Uterus (tissue), 4 donors: ENCODE data around the gene TNRC6A. TPM values are rescaled to one million over a fixed set of nuclear protein-coding genes. Genes with fewer than 3 reads are reported as not detected.
A peak's percentile ranks its signal among the peaks of the same experiment; 100 is the strongest.

Source experiments
- DNase-seq, 2 donors: peaks; one replicate each; pipeline ENCODE4 v3.0.0-alpha.2; 2019 to 2020
- H3K27ac ChIP-seq, 2 donors: fragments of 200-600 bp; sonication (generic); 1 replicate in 1 of 2; 2 replicates in 1 of 2; pipeline ENCODE4 v1.5.1; 2016 to 2018
- H3K27me3 ChIP-seq, 2 donors: fragments of 200-600 bp; sonication (generic); one replicate each; pipeline ENCODE4 v1.5.1; 2018 to 2019; ENCODE audit warnings: control low read depth in 1 of 2
- H3K36me3 ChIP-seq, 2 donors: fragments of 200-600 bp; sonication (generic); one replicate each; pipeline ENCODE4 v1.5.1; 2019; ENCODE audit warnings: control low read depth in 1 of 2
- H3K4me1 ChIP-seq, 2 donors: fragments of 200-600 bp; sonication (generic); one replicate each; pipeline ENCODE4 v1.5.1; 2018 to 2019; ENCODE audit warnings: control low read depth in 1 of 2
- H3K4me3 ChIP-seq, 2 donors: fragments of 200-600 bp; sonication (generic); 1 replicate in 1 of 2; 2 replicates in 1 of 2; pipeline ENCODE4 v1.5.1; 2018 to 2019; ENCODE audit warnings: mild to moderate bottlenecking in 1 of 2
- H3K9me3 ChIP-seq, 2 donors: fragments of 200-600 bp; sonication (generic); one replicate each; pipeline ENCODE4 v1.5.1; 2019; ENCODE audit warnings: control low read depth in 1 of 2
- CTCF ChIP-seq, 4 experiments: fragments of 200-600 bp in 2 of 4; fragments of 450-650 bp in 2 of 4; sonication (generic) in 2 of 4; IDR thresholded peaks; one replicate each; pipeline ENCODE4 v1.5.1; 2016 to 2019; ENCODE audit warnings: antibody characterized with exemption in 4 of 4, mild to moderate bottlenecking in 2 of 4, moderate library complexity in 1 of 4
- POLR2A ChIP-seq, 2 donors: fragments of 450-650 bp; IDR thresholded peaks; one replicate each; pipeline ENCODE4 v1.6.1; 2016; ENCODE audit warnings: antibody characterized with exemption in 2 of 2, mild to moderate bottlenecking in 1 of 2, moderate library complexity in 1 of 2
- intact Hi-C: fragments of 100-400 bp; cut with DNase I; formaldehyde crosslinking; loops from one replicate; pipeline ENCODE4 v1.15.1; 2023; ENCODE audit warnings: low total_unique reads
- total RNA-seq, 4 donors: library from RNA; depleted of rRNA in 3 of 4; stranded (reverse); fragments of >200 nt in 3 of 4; gene quantifications; one replicate each; pipeline versions ENCODE4 v1.1.0 to v1.2.4, GENCODE V29; 2014 to 2023
- donor health status: DM: yes; HTN: yes; CAD: no.

TNRC6A gene
- total RNA-seq, 4 donors from 2014 or later: 22.6 to 109 (median 49.2) TPM

GRCh38 chr16:24774510-24774909 is 45.1 kb downstream of the TNRC6A start:
- Histone ChIP-seq H3K4me1 (no peaks in the 10 kb centered on the region), H3K27me3 (no peaks in the 10 kb centered on the region), H3K27ac (no peak overlapping the region), H3K4me3 (no peak overlapping the region), H3K9me3 (no peaks in the 10 kb centered on the region), H3K36me3 (no peaks in the 10 kb centered on the region)
- intact Hi-C loops: no loop called here
- no peak for DNase-seq
- no peak for TF ChIP-seq POLR2A (IDR thresholded peaks at IDR 0.05)

GRCh38 chr16:24775455-24775854 is 46.0 kb downstream of the TNRC6A start:
- H3K4me3 ChIP-seq: no peak overlapping the region
- DNase-seq: peak in 1 of 2 donors; percentile 66
- no peaks in the 10 kb centered on the region for H3K27me3 ChIP-seq
- H3K27ac ChIP-seq: peak overlapping the region; percentile 22 to 44
- H3K36me3 ChIP-seq: no peaks in the 10 kb centered on the region
- H3K9me3 ChIP-seq: no peaks in the 10 kb centered on the region
- no peaks in the 10 kb centered on the region for H3K4me1 ChIP-seq
- TF ChIP-seq CTCF (IDR thresholded peaks at IDR 0.05): no peak
- no peak for TF ChIP-seq POLR2A (IDR thresholded peaks at IDR 0.05)
- intact Hi-C loops: no loop called here

GRCh38 chr16:24776501-24777220 is 47.2 kb downstream of the TNRC6A start:
- intact Hi-C loops: no loop called here
- peak overlapping the region; percentile 22 to 44 for H3K27ac ChIP-seq
- no peaks in the 10 kb centered on the region for H3K9me3 ChIP-seq
- no peaks in the 10 kb centered on the region for H3K27me3 ChIP-seq
- no peak for DNase-seq
- TF ChIP-seq POLR2A (IDR thresholded peaks at IDR 0.05) (no peak), CTCF (IDR thresholded peaks at IDR 0.05) (no peak)
- H3K4me3 ChIP-seq: no peak overlapping the region
- H3K36me3 ChIP-seq: no peaks in the 10 kb centered on the region
- no peaks in the 10 kb centered on the region for H3K4me1 ChIP-seq

GRCh38 chr16:24778671-24779070 is 49.2 kb downstream of the TNRC6A start:
- Histone ChIP-seq H3K4me1 (no peaks in the 10 kb centered on the region), H3K36me3 (no peaks in the 10 kb centered on the region), H3K27ac (no peak overlapping the region), H3K4me3 (no peak overlapping the region), H3K27me3 (no peaks in the 10 kb centered on the region), H3K9me3 (no peaks in the 10 kb centered on the region)
- intact Hi-C loops: no loop called here
- DNase-seq: no peak
- TF ChIP-seq POLR2A (IDR thresholded peaks at IDR 0.05) (no peak), CTCF (IDR thresholded peaks at IDR 0.05) (no peak)

GRCh38 chr16:24781256-24781655 is 51.8 kb downstream of the TNRC6A start:
- H3K4me3 ChIP-seq: no peak overlapping the region
- no peak for TF ChIP-seq POLR2A (IDR thresholded peaks at IDR 0.05)
- no peak for TF ChIP-seq CTCF (IDR thresholded peaks at IDR 0.05)
- intact Hi-C loops: no loop called here

More at GRCh38 chr16:24781256-24781655, 51.8 kb downstream of the TNRC6A start:
- Histone ChIP-seq H3K27ac (no peak overlapping the region), H3K36me3 (no peaks in the 10 kb centered on the region), H3K9me3 (no peaks in the 10 kb centered on the region), H3K27me3 (no peaks in the 10 kb centered on the region), H3K4me1 (no peaks in the 10 kb centered on the region)
- DNase-seq: no peak
